Measurements from ENCODE around the gene MYBPC2.
"Not testable (repeated sequence)": the region's sequence is repeated elsewhere in the genome, so short reads cannot be mapped to it uniquely, and the experiment has no call there.

DNA sequence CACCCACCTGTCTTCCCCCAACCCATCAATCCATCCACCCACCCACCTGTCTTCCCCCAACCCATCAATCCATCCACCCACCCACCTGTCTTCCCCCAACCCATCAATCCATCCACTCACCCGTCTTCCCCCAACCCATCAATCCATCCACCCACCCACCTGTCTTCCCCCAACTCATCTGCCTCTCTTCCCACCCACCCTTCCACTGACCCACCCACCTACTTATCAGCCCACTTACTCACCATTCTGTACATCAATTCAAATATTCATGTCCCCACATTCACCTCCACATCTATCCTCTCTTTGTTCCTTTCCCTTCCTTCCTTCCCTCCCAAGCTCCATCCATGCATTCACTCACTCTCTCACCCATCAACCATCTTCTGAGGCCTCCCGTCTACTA lies 6.4 kb downstream of the MYBPC2 start:
- TF ChIP-seq, protein P1, sequence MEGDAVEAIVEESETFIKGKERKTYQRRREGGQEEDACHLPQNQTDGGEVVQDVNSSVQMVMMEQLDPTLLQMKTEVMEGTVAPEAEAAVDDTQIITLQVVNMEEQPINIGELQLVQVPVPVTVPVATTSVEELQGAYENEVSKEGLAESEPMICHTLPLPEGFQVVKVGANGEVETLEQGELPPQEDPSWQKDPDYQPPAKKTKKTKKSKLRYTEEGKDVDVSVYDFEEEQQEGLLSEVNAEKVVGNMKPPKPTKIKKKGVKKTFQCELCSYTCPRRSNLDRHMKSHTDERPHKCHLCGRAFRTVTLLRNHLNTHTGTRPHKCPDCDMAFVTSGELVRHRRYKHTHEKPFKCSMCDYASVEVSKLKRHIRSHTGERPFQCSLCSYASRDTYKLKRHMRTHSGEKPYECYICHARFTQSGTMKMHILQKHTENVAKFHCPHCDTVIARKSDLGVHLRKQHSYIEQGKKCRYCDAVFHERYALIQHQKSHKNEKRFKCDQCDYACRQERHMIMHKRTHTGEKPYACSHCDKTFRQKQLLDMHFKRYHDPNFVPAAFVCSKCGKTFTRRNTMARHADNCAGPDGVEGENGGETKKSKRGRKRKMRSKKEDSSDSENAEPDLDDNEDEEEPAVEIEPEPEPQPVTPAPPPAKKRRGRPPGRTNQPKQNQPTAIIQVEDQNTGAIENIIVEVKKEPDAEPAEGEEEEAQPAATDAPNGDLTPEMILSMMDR (IDR thresholded peaks at IDR 0.05): not testable (repeated sequence)
- not testable (repeated sequence) for TF ChIP-seq POLR2A (IDR thresholded peaks at IDR 0.05)
